GM18498 (cell line): Measurements from ENCODE around the gene RCC2.

ENCODE experiments used
- ATAC-seq: cut with Tn5 transposase; IDR thresholded peaks from one replicate; pipeline ENCODE4 v1.9.1; 2021; ENCODE audit warnings: mild to moderate bottlenecking, moderate library complexity; ENCODE audit not compliant: unreplicated experiment

The RCC2 gene

GRCh38 chr1:17381161-17381560 lies 58.3 kb downstream of the RCC2 start:
- no peak for ATAC-seq

DNA sequence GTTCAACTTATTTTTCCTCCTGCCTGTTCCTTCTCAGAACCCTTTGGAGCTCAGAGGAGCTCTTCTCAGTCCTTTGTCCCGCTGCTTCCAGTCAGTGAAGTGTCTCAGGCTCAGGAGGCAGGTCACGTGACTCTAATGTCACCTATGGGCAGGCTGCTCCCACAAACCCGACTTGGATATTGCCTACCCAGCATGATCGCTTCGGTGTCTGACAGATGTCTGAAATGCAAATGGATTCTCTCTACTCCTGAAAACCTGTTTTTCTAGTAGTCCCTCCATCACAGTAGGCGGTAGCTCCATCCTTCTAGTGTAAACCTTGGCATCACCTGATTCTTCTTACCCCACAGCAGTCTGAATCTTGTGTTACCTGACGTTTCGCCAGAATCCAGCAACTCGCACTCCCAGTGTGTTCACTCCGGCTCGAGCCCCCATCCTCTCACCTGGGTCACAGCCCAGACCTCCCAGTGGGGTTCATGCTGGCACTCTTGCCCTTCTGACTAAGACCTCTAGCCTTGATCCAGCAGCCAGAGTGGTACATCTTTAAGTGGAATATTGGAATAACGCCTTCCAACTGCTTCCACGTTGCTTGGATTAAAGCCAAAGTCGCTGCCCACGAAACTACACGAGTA lies 62.0 kb downstream of the RCC2 start:
- ATAC-seq: no peak

- ATAC-seq: no peak
Measured at GRCh38 chr1:17375651-17376050, 63.8 kb downstream of the RCC2 start.

GRCh38 chr1:17372955-17373354 lies 66.5 kb downstream of the RCC2 start:
- no peak for ATAC-seq

DNA sequence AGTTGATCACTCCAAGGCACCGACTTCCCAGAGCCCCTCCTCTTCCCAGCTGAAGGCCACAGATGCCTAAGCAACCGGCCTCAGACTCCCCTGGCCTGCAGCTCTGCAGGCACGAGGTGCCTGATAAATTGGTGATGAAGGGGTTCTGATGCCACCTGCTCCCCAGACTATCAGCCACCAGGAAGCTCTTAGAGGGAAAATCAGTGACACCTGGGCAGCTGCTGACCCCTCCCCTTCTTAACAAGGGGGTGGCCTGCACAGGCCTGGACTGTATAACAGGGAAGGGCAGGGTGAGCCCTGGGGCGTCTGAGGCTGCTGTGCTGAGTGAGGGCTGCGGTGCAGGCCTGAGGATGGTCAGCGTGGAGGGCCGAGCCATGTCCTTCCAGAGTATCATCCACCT lies 67.6 kb downstream of the RCC2 start, which contains the start of gene PADI6:
Gene PADI6, plus strand, starts transcription at position 301 of the 400 bp plus-strand sequence. Its CDS starts 50 bp downstream, at position 351.
- ATAC-seq: no peak

DNA sequence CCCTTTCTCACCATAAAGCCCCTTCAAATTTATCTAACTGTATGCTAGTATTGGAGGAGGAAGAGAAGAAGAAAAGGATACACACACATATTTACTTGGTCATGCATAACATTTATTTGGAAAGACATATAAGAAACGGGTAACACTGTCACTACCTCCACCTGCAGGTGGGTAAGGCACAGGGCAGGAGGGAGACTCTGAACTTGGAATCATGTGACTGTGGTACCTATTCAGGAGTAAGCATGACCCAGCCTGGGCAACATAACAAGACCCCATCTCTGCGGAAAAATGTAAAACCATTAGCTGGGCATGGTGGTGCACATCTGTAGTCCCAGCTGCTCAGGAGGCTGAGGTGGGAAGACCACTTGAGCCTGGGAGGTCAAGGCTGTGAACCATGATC lies 68.9 kb downstream of the RCC2 start:
- ATAC-seq: no peak

DNA sequence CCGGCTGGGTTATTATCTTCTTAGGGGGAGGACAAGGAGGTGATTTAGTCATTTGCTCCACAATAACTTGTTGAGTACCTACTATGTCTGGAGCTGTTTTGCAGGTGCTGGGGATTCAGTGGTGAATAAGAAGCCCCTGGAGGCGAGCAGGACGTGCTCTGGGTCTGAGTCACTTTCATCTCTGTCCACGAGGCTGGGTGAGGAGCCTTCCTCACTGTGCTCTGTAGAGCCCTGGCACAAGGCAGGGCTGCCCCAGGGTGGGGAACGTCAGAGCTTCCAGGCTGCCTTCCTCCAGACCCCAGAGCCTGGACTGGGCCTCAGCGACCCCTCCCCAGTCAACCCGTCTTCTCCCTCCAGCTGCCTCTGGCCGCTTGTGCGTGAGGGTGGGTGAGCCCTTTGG lies 70.0 kb downstream of the RCC2 start:
- ATAC-seq: no peak

DNA sequence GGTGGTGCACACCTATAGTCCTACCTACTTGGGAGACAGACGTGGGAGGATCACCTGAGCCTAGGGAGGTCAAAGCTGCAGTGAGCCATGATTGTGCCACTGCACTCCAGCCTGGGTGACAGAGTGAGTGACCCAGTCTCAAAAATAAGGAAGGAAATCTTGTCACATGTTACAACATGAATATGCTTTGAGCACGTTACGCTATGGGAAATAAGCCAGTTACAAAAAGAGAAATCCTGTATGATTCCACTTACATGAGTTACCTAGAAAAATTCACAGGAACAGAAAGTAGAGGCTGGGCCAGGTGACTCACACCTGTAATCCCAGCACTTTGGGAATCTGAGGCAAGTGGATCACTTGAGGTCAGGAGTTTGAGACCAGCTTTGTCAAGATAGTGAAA lies 74.2 kb downstream of the RCC2 start:
- ATAC-seq: no peak

DNA sequence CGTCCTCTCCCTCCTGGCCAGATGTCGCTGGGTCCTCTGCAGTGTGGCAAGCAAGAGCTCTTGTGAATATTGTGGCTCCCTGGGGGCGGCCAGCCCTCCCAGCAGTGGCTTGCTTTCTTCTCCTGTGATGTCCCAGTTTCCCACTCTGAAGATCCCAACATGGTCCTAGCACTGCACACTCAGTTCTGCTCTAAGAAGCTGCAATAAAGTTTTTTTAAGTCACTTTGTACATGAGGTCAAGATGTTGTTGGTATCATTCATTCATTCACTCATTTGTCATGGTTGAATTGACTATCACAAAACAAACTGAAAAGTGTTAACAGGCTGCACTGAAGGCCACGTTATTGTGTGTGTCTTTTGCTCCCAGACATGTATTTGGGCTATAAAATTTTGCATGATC lies 75.7 kb downstream of the RCC2 start:
- no peak for ATAC-seq

DNA sequence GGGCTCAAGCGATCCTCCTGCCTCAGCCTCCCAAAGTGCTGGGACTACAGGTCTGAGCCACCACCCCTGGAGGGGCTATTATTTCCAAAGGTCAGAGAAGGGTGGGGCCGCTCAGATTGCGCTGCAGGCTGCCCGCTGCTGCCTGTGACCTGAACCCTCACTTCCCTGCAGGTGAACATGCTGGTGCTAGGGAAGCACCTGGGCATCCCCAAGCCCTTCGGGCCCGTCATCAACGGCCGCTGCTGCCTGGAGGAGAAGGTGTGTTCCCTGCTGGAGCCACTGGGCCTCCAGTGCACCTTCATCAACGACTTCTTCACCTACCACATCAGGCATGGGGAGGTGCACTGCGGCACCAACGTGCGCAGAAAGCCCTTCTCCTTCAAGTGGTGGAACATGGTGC lies 76.1 kb downstream of the RCC2 start:
- ATAC-seq: no peak

DNA sequence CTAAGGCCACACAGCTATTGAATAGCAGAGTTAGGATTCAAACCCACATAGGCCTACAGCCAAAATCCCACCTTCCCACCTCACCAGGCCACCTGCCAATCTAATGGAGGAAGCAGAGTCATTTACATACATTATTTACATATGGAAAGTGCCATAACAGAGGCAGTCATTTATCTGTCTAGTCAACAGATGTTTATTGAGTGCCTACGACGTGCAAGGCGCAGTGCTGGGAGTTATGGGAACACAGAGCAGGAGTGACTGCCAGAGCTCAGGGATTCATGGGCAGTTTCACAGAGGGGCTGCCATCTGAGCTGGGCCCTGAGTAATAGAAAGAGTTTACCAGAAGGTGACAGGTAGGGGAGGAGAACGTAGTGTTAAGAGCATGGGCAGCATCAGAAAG lies 77.8 kb downstream of the RCC2 start:
- no peak for ATAC-seq

DNA sequence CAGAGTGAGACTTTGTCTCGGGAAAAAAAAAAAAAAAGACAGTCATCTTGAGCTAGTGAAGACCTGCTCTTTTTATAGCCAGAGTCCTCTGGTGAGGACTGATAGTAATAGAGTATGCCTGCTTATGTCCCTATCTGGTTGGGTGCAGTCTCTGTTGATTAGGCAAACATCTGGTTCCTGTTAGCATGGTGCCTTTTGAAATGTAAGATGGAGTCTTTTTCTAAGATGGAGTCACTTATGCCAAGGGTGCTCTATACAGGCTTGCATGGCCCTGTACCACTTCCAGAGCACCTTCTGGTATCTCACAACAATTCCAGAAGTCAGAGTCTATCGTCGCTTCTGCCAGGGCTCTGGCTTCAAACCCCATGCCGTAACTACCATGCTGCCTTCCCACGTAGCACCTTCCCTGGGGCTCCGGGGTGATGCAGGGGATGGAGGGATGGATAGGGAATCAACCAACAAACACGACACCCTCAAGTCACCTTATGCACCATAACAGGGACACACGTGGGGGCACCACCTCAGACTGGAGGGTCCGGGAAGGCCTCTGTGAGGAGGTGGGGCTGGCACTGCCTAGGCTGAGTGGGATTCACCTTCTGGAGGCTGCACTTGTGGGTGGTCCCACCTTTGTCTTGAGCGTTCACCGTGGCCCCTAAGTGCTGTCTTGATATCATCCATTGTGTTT lies 79.1 kb downstream of the RCC2 start:
- ATAC-seq: no peak

DNA sequence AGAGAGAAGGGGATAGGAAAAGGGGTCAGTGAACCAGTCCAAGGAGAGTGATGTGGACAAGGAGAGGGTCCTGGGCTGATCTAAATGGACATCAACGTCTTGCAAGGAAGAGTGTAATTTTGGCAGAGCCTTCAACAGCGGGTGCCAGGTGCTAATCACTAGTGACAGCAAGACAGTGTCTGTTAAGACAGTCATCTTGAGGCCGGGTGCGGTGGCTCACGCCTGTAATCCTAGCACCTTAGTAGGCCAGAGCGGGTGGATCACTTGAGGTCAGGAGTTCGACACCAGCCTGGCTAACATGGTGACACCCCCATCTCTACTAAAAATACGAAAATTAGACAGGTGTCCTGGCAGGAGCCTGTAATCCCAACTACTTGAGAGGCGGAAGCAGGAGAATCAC lies 79.7 kb downstream of the RCC2 start:
- ATAC-seq: no peak

- ATAC-seq: no peak
Measured at GRCh38 chr1:17359031-17359430, 80.4 kb downstream of the RCC2 start.

GRCh38 chr1:17358557-17358956 lies 80.9 kb downstream of the RCC2 start:
- no peak for ATAC-seq
